ENCODE results near the gene SLC66A2.

SLC66A2 gene

GRCh38 chr18:79937103-79937860, 14.2 kb downstream of the SLC66A2 start:
- no peak for DNase-seq (ENCODE audit: low read depth in 2 of 2)

DNA sequence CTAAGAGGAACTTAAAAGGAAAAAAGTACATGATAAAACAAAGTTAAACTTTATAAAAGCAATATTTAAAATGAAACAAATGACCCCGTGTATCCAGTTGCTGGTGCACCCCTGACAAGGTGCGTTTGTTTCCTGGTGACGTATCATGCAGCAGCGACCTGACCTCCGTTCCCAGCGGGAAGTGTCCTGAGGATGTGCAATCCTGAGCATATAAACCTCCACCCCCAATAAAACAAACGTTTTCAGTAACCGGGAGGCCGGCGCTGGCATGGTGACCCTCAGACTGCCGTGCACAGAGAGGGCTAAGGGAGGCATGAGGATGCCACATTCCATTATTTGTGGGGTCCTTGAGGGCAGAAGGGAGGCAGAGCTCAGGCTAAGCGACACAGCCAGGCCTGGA, 14.8 kb downstream of the SLC66A2 start:
- DNase-seq (ENCODE audit: low read depth in 2 of 2): no peak

- no peak for DNase-seq (ENCODE audit: low read depth in 2 of 2)
These were observed 15.5 kb downstream of the SLC66A2 start for GRCh38 chr18:79935925-79936324.

DNA sequence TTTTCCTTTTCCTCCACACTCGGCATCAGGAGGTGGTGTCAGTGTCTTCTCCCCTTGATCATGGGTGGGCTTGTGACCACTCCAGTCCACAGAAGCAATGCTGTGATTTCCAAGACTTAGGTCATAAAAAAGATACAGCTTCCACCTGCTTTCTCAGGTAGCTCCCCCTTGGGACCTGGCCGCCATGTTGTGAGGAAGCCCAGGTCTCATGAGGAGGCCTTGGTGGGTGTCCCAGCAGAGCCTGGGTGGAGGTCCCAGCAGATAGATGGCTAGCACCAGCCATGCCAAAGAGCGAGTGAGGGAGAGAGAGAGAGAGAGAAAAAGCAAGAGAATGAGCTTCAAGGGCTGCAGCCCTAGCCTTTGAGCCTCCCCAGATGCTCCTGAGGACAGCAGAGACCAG, 16.0 kb downstream of the SLC66A2 start:
- DNase-seq (ENCODE audit: low read depth in 2 of 2): no peak

GRCh38 chr18:79935098-79935480, 16.4 kb downstream of the SLC66A2 start:
- no peak for DNase-seq (ENCODE audit: low read depth in 2 of 2)

DNA sequence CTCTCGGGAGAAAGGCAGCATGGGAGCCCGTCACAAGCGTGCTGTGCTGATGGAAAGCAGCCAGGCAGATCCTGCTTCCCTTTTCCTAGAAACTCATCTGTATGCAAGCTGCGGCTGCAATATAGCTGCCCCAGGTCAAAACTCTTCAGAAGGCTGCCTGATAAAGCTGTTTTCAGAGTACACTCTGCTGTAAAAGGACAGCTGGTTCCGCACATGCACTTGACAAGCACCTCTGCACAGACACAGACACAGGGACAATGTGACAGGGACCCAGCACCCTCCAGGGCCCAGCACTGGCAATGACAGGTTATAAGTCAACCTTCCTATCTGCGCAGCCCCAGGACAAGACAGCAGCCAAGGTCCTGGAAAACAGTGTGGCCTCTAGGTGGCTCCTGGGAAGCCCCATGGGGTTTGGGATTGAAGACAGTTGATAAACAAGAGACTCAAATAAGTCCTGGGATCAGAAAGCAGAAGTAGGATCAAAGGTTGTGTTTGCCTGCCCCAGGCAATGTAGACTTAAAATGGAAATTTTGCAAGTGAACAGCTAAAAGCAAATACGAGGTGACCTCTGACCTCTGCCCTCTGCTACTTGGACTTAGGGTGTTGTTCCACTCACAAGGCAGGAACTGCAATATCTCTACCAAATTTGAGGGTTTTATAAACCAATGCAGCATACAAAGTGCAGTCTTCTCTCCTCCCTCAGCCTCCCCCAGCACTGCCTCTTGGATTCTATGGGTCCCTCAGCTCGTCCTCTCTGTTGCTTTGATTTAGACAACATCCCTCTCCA, 16.9 kb downstream of the SLC66A2 start:
- no peak for DNase-seq (ENCODE audit: low read depth in 2 of 2)

DNA sequence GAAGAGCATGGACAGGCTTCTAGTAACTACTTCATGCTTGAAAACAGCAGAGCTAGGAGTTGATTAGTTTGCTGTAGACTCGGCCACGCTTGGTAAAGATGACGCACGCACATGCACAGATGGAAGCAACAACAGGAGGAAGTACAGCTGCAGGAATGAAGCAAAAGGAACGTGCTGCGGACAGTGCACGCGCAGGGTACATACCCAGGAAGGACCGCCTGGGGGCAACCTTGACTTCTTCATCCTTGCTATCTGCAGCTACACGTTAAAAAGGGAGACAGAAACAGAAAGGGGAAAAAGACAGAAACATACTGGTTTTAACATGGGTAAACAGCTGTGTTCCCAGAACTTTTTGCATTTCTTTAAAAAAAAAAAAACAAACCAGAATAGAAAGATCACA, 17.7 kb downstream of the SLC66A2 start:
- no peak for DNase-seq (ENCODE audit: low read depth in 2 of 2)

GRCh38 chr18:79932907-79933306, 18.5 kb downstream of the SLC66A2 start:
- DNase-seq (ENCODE audit: low read depth in 2 of 2): no peak

- no peak for DNase-seq (ENCODE audit: low read depth in 2 of 2)
These were observed 20.0 kb downstream of the SLC66A2 start for GRCh38 chr18:79931475-79931874.

DNA sequence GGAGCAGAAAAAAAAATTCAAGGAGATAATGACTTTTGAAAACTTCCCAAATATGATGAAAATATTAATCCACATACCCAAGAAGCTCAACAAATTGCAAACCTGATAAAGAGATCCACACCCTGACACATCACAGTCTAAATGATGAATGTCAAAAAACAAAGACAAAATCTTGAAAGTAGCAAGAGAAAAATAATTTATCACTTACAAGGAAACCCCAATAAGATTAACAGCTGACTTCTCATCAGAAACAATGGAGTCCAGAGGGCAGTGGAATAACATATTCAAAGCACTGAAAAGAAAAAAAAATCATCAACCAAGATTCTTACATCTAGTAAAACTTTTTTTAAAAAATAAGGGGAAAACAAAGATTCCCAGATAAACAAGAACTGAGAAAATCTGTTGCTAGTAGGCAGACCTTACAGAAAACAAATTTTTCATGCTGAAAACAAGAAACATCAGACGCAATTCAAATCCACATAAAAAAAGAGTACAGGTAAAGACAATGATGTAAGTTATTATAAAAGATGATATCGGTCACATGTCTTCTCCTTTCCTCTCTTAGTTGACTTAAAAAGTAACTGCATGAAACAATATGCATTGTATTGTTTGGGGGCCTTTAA, 21.3 kb downstream of the SLC66A2 start:
- no peak for DNase-seq (ENCODE audit: low read depth in 2 of 2)

GRCh38 chr18:79928563-79928960, 22.9 kb downstream of the SLC66A2 start:
- no peak for DNase-seq (ENCODE audit: low read depth in 2 of 2)

DNA sequence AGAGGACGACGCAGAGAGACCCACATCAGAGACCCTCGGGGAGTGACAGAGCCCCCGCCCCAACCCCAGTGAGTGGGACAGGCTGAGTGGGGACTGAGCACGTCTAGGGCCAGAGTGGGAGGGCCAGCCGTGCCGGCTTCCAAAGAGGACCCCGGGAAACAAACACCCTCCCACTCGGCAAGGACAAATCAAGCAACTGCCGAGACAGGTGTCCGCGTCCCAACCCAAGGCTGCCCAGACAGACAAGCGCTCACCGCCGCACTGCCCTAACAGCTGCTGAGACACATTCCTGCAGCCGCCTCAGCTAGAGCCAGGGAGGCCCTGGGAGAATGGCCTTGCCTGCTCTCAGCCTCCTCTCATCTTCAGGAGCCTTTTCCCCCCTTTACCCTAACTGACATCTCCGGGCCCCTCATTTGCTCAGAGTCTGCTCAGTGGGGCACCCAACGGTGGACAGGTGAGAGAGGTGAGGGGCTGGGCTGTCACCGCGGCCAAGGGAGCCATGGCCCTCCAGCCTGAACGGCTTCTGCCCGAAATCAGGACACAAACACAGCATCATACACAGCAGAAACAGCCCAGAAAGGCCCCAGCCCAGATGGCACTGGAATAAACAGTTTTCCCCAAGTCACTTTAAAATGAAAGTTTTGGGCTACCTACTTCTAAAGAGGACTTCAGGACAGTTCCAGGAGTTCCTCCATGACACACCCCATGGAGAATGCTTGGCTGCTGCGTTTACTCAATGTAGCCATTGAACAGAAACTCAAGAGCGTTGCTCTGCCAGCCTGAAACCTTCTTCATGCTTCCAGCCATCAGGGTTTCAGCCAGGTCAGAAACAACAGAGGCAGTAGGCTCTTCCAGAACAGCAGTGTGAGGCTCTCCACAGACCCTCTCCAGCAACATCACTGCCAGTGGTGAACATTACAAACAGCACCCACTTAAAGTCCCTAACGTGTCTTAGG, 23.6 kb downstream of the SLC66A2 start:
- no peak for DNase-seq (ENCODE audit: low read depth in 2 of 2)

DNA sequence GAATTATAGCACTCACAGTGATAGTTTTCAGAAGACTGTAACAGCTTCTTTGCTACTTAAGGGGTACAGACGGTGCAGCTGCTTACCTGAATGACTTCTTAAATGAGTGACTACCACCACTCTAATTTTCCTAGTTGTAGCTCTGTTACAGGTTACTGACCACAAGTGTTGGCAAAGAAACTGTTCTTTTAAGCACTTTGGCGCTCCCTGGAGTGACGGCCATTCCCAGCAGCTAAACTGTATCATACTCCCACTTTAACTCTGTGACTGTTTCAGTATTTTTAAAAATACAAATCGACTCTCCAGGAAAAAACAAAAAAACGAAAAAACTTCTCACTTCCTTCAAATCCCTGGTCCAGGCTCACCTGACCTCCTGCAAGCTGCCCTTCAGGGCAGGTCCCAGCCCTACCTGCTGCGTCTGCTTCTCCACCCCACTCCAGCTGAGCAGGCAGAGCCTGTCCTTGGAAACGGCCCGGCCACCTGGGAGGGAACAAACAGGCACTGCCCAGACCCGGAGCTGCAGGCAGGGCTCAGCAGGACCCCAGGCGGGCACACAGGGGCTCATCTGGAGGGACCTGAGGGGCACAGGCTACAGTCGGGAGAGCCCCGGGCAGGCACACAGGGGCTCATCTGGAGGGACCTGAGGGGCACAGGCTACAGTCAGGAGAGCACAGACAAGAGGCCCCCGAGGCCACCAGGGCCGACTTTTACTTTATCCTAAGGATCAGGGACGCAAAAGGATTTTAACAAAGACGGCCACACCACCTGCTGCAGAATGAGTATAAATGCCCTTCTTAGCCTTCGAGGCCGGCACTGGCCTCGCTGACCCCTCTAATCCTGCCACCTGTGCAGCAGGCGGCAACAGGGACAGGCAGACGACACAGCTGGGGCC, 24.5 kb downstream of the SLC66A2 start:
- no peak for DNase-seq (ENCODE audit: low read depth in 2 of 2)

GRCh38 chr18:79926306-79926705, 25.1 kb downstream of the SLC66A2 start:
- DNase-seq (ENCODE audit: low read depth in 2 of 2): no peak

- DNase-seq (ENCODE audit: low read depth in 2 of 2): no peak
These were observed 26.4 kb downstream of the SLC66A2 start for GRCh38 chr18:79924814-79925731.

DNA sequence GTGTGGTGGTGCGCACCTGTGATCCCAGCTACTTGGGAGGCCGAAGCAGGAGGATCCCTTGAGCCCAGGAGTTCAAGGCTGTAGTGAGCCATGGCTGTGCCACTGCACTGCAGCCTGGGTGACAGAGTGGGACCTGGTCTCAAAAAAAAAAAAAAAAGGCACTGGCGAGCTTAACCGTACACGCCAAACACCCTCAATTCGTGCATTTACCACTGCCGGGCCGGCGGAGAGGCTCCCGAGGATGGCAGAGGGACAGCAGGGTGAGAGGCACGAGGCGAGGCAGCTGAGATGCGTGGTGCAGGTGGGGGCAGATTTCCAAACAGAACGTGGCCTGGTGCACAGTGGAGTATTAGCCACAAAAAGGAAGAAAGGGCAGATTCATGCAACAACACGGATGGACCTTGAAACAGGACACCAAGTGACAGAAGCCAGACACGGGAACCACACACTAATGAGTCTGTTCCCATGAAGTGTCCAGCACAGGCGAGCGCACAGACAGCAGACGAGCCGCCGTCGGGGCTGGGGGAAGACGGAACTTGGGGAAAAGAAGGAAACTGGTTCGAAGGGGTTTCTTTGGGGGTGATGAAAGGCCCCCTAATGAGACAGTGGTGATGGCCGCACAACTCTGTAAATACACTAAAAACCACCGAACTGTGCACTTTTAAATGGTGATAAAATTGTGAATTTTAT, 27.4 kb downstream of the SLC66A2 start:
- DNase-seq (ENCODE audit: low read depth in 2 of 2): no peak

GRCh38 chr18:79922971-79923411, 28.5 kb downstream of the SLC66A2 start:
- DNase-seq (ENCODE audit: low read depth in 2 of 2): no peak

- DNase-seq (ENCODE audit: low read depth in 2 of 2): no peak
These were observed 29.2 kb downstream of the SLC66A2 start for GRCh38 chr18:79921984-79922965.

All from stimulated activated CD8-positive, alpha-beta memory T cell treated with anti-CD3 and anti-CD28 coated beads, Interleukin-2, amount 100 ng/mL, for 48 hours (primary cell).